ENCODE results near the gene SEPTIN5.

SEPTIN5 gene

GRCh38 chr22:19700790-19701419 is 13.4 kb upstream of the SEPTIN5 start:
- no peak overlapping the region for H3K4me3 ChIP-seq (ENCODE audit: control insufficient read depth, low read depth, low read length)
- no peak for DNase-seq (ENCODE audit: low read depth)
- TF ChIP-seq CTCF (IDR thresholded peaks at IDR 0.05; ENCODE audit: control insufficient read depth, insufficient read depth, low read depth, low read length, missing control alignments): no peak

- no peak for TF ChIP-seq CTCF (IDR thresholded peaks at IDR 0.05; ENCODE audit: control insufficient read depth, insufficient read depth, low read depth, low read length, missing control alignments)
- DNase-seq (ENCODE audit: low read depth): no peak
- no peak overlapping the region for H3K4me3 ChIP-seq (ENCODE audit: control insufficient read depth, low read depth, low read length)
These were observed 12.7 kb upstream of the SEPTIN5 start for GRCh38 chr22:19701420-19702145.

DNA sequence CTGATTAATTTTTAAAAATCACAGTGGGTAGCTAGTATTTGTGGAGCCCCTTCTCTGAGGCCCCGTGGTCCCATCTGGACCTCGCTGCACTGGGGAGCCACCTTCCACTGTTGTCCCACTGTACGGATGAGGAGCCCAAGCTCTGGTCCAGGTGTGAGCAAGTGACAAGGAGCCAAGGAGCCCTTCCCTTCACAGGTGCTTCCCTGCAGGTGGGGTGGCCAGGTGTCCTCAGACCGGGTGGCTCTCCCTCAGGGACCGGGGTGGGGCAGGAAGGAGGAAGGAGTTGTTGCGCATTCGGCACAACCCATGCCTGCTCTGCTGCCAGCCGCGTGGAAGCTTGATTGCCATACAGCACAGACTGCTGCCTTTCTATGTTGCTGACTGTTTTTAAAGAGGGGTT is 10.4 kb upstream of the SEPTIN5 start:
- DNase-seq (ENCODE audit: low read depth): no peak
- H3K4me3 ChIP-seq (ENCODE audit: control insufficient read depth, low read depth, low read length): no peak overlapping the region
- no peak for TF ChIP-seq CTCF (IDR thresholded peaks at IDR 0.05; ENCODE audit: control insufficient read depth, insufficient read depth, low read depth, low read length, missing control alignments)

- DNase-seq (ENCODE audit: low read depth): no peak
- no peak for TF ChIP-seq CTCF (IDR thresholded peaks at IDR 0.05; ENCODE audit: control insufficient read depth, insufficient read depth, low read depth, low read length, missing control alignments)
- no peak overlapping the region for H3K4me3 ChIP-seq (ENCODE audit: control insufficient read depth, low read depth, low read length)
These were observed 9.8 kb upstream of the SEPTIN5 start for GRCh38 chr22:19704355-19705015.

DNA sequence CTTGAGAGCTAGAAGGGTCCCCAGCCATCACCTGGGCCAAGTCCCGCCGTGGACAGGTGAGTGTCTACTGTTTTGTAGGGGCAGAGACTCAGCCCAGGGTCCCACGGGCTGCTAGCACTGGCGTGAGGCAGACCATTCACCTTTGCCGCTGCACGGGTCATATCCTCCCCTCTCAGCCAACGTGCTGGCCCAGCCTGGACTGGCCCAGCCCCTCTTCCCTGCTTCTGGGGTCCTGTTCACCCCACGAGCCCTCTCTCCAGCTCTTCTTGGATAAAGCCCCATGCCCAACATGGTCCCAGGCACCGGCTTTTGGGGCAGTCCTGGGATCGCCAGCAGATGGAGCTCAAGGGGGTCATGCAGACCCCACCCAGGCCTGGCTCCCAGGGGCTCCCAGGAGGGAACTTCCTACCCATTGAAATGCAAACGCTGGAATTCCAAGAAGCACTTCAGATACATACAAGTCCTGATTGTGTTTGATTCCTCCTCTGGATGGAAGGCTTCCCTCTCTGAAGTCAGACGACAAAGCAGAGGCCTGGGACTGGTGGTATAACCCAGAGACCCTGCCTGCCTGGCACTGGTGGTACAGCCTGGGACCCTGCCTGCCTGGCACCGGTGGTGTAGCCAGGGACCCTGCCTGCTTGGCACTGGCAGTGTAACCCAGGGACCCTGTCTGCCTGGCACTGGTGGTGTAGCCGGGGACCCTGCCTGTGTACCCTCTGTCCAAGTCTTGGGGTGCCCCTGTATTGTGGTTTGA is 8.9 kb upstream of the SEPTIN5 start:
- TF ChIP-seq CTCF (IDR thresholded peaks at IDR 0.05; ENCODE audit: control insufficient read depth, insufficient read depth, low read depth, low read length, missing control alignments): no peak
- H3K4me3 ChIP-seq (ENCODE audit: control insufficient read depth, low read depth, low read length): no peak overlapping the region
- no peak for DNase-seq (ENCODE audit: low read depth)

- no peak overlapping the region for H3K4me3 ChIP-seq (ENCODE audit: control insufficient read depth, low read depth, low read length)
- DNase-seq (ENCODE audit: low read depth): no peak
- TF ChIP-seq CTCF (IDR thresholded peaks at IDR 0.05; ENCODE audit: control insufficient read depth, insufficient read depth, low read depth, low read length, missing control alignments): no peak
These were observed 7.6 kb upstream of the SEPTIN5 start for GRCh38 chr22:19706661-19707151.

Data from AG09309 (cell line).